H9 (cell line): Measurements from ENCODE around the gene CD53. TPM values are rescaled to one million over a fixed set of nuclear protein-coding genes. Genes with fewer than 3 reads are reported as not detected.

Experiments used
- DNase-seq: peaks from one replicate; pipeline ENCODE4 v3.0.0-alpha.2; 2017
- H2AFZ ChIP-seq: one replicate; pipeline ENCODE4 v1.6.1; 2013; ENCODE audit warnings: mild to moderate bottlenecking, low read length, control low read depth, moderate library complexity
- H2AK5ac ChIP-seq: 2 replicates; pipeline ENCODE4 v1.6.1; 2013; ENCODE audit warnings: low read length, control low read depth, mixed read lengths; ENCODE audit not compliant: insufficient read length
- H2BK120ac ChIP-seq: one replicate; pipeline ENCODE4 v1.6.1; 2013; ENCODE audit warnings: low read depth, mild to moderate bottlenecking, low read length, control low read depth, inconsistent platforms; ENCODE audit not compliant: poor library complexity, severe bottlenecking
- H2BK12ac ChIP-seq: 2 replicates; pipeline ENCODE4 v1.6.1; 2013; ENCODE audit warnings: low read length, control low read depth, mixed read lengths, low read depth; ENCODE audit not compliant: insufficient read length
- H2BK15ac ChIP-seq: 2 replicates; pipeline ENCODE4 v1.6.1; 2013; ENCODE audit warnings: low read depth, low read length, control low read depth
- H2BK20ac ChIP-seq: one replicate; pipeline ENCODE4 v1.6.1; 2013; ENCODE audit warnings: low read depth, mild to moderate bottlenecking, low read length, control low read depth, inconsistent platforms; ENCODE audit not compliant: poor library complexity, severe bottlenecking
- H2BK5ac ChIP-seq: 2 replicates; pipeline ENCODE4 v1.6.1; 2013; ENCODE audit warnings: low read length, control low read depth, mixed read lengths; ENCODE audit not compliant: insufficient read length
- H3K14ac ChIP-seq: 2 replicates; pipeline ENCODE4 v1.6.1; 2013; ENCODE audit warnings: low read length, control low read depth; ENCODE audit not compliant: insufficient read depth
- H3K18ac ChIP-seq: 2 replicates; pipeline ENCODE4 v1.6.1; 2013; ENCODE audit warnings: low read depth, mild to moderate bottlenecking, mixed read lengths, low read length, control low read depth; ENCODE audit not compliant: insufficient read length
- H3K23ac ChIP-seq: 2 replicates; pipeline ENCODE4 v1.6.1; 2013; ENCODE audit warnings: low read length, control low read depth, mixed read lengths, low read depth; ENCODE audit not compliant: insufficient read length
- H3K23me2 ChIP-seq: 2 replicates; pipeline ENCODE4 v1.6.1; 2013; ENCODE audit warnings: low read depth, mild to moderate bottlenecking, mixed read lengths, low read length, control low read depth; ENCODE audit not compliant: insufficient read length, poor library complexity, severe bottlenecking
- H3K27ac ChIP-seq: 2 replicates; pipeline ENCODE4 v1.5.1; 2013; ENCODE audit warnings: low read length, control low read depth, mixed read lengths, low read depth; ENCODE audit not compliant: insufficient read length
- H3K27me3 ChIP-seq: 2 replicates; pipeline ENCODE4 v1.6.1; 2013; ENCODE audit warnings: low read length, control low read depth, inconsistent platforms; ENCODE audit not compliant: insufficient read depth
- H3K4ac ChIP-seq: 2 replicates; pipeline ENCODE4 v1.6.1; 2013; ENCODE audit warnings: low read depth, mild to moderate bottlenecking, control low read depth, inconsistent platforms, low read length, moderate library complexity
- H3K4me1 ChIP-seq: 2 replicates; pipeline ENCODE4 v1.6.1; 2013; ENCODE audit warnings: low read length, control low read depth, inconsistent platforms; ENCODE audit not compliant: insufficient read depth
- H3K4me2 ChIP-seq: 2 replicates; pipeline ENCODE4 v1.6.1; 2013; ENCODE audit warnings: low read length, control low read depth, mixed read lengths; ENCODE audit not compliant: insufficient read length, insufficient read depth
- H3K56ac ChIP-seq: 2 replicates; pipeline ENCODE4 v1.6.1; 2013; ENCODE audit warnings: low read depth, mild to moderate bottlenecking, mixed read lengths, low read length, control low read depth; ENCODE audit not compliant: insufficient read length
- H3K79me1 ChIP-seq: 2 replicates; pipeline ENCODE4 v1.6.1; 2013; ENCODE audit warnings: low read depth, mild to moderate bottlenecking, moderate library complexity, low read length, control low read depth, inconsistent platforms; ENCODE audit not compliant: insufficient read depth, poor library complexity, severe bottlenecking
- H3K79me2 ChIP-seq: 2 replicates; pipeline ENCODE4 v1.6.1; 2013; ENCODE audit warnings: low read length, control low read depth, inconsistent platforms; ENCODE audit not compliant: insufficient read depth
- H3K9ac ChIP-seq: 2 replicates; pipeline ENCODE4 v1.6.1; 2013; ENCODE audit warnings: low read length, control low read depth, mixed read lengths; ENCODE audit not compliant: insufficient read length; ENCODE audit errors: extremely low read depth
- H3K9me3 ChIP-seq: one replicate; pipeline ENCODE4 v1.6.1; 2013; ENCODE audit warnings: low read depth, low read length, inconsistent platforms; ENCODE audit not compliant: control insufficient read depth
- H3T11ph ChIP-seq: one replicate; pipeline ENCODE4 v1.6.1; 2013; ENCODE audit warnings: mild to moderate bottlenecking, low read length, control low read depth, inconsistent platforms
- H4K20me1 ChIP-seq: one replicate; pipeline ENCODE4 v1.6.1; 2013; ENCODE audit not compliant: control insufficient read depth, insufficient read length, insufficient read depth
- H4K5ac ChIP-seq: 2 replicates; pipeline ENCODE4 v1.6.1; 2013; ENCODE audit warnings: low read depth, mild to moderate bottlenecking, mixed read lengths, low read length, control low read depth; ENCODE audit not compliant: insufficient read length
- H4K8ac ChIP-seq: replicated peaks from 2 replicates; pipeline ENCODE4 v1.6.1; 2013; ENCODE audit warnings: low read length, control low read depth, mixed read lengths, low read depth; ENCODE audit not compliant: insufficient read length
- H4K91ac ChIP-seq: 2 replicates; pipeline ENCODE4 v1.6.1; 2013; ENCODE audit warnings: low read depth, mild to moderate bottlenecking, moderate library complexity, mixed read lengths, low read length, control low read depth; ENCODE audit not compliant: insufficient read length
- H3K27ac Mint-ChIP-seq, 3 experiments: 2 replicates in 2 of 3; 3 replicates in 1 of 3; pipeline ENCODE4 v1.8.0; 2020 to 2021; ENCODE audit warnings: mixed read lengths in 3 of 3, mild to moderate bottlenecking in 1 of 3, moderate library complexity in 1 of 3
- H3K27me3 Mint-ChIP-seq: 2 replicates; pipeline ENCODE4 v1.8.0; 2021; ENCODE audit warnings: low read depth, mild to moderate bottlenecking, moderate library complexity, mixed read lengths
- H3K36me3 Mint-ChIP-seq, 3 experiments: 2 replicates in 2 of 3; 3 replicates in 1 of 3; pipeline ENCODE4 v1.8.0; 2020 to 2021; ENCODE audit warnings: low read depth in 3 of 3, mixed read lengths in 3 of 3; ENCODE audit not compliant: insufficient read depth in 1 of 3
- H3K4me1 Mint-ChIP-seq, 2 experiments: 2 replicates each; pipeline ENCODE4 v1.8.0; 2020; ENCODE audit warnings: mixed read lengths in 2 of 2
- H3K4me3 Mint-ChIP-seq, 2 experiments: 2 replicates in 1 of 2; 3 replicates in 1 of 2; pipeline ENCODE4 v1.8.0; 2020 to 2021; ENCODE audit warnings: mild to moderate bottlenecking in 2 of 2, mixed read lengths in 2 of 2, moderate library complexity in 1 of 2
- H3K9me3 Mint-ChIP-seq, 2 experiments: 2 replicates in 1 of 2; 3 replicates in 1 of 2; pipeline ENCODE4 v1.8.0; 2020; ENCODE audit warnings: mild to moderate bottlenecking in 2 of 2, mixed read lengths in 2 of 2, moderate library complexity in 1 of 2
- WGBS: extraction: QIAGEN DNeasy Blood & Tissue Kit; methylation state at CpG from one replicate; pipeline ENCODE4 v1.1.7; 2013; ENCODE audit warnings: missing lambda C conversion rate, low lambda C conversion rate, mixed read lengths; ENCODE audit not compliant: insufficient read length; ENCODE audit errors: extremely low coverage; 5-methylcytosine and 5-hydroxymethylcytosine counted together
- total RNA-seq: library from RNA; stranded (reverse); gene quantifications from 2 replicates; pipeline ENCODE4 v1.2.1, GENCODE V29; 2021
- TF ChIP-seq, protein P1 (sequence below): fragments of 200-600 bp; sonication (generic); conservative IDR thresholded peaks from 3 replicates; pipeline ENCODE4 v1.8.0; 2021; ENCODE audit warnings: antibody characterized with exemption, mild to moderate bottlenecking

Gene CD53
- total RNA-seq, 1 experiment from 2014 or later, result 0.15 TPM

DNA sequence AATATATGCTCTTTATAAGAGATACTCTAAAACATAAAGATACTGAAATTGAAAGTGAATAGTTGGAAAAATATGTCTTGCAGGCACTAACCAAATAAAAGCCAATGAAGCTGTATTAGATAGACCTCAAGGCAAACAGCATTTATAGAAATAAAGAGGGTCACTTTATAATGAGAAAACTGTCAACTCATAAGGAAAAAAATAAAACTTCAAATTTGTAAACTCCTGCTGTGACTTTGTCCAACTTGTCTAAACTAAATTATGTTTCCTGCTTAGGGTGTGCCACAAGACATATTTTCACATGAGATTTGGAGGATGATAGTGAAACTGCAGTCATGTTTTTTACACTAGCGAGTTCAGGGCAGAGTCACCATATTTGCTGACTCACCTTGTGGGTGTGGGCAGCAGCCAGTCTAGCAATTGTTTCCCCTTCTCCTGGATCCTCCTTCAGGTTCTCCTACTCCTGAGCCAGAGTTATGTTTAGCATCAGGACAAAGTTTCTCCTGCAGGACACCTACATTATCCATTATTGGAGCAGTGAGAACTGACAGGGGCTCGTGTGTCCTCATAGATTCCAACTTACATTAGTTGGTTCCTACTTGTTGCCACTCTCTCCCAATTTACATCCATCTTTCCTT is 43.8 kb downstream of the CD53 start:
- H3K27me3 Mint-ChIP-seq, result peaks cover 3% of the 10 kb centered on the region; the same call in 1 of the 2 replicates
- Histone ChIP-seq H3K27me3 (no peaks in the 10 kb centered on the region), H3K27ac (no peak overlapping the region), H3K18ac (no peak overlapping the region), H2AK5ac (no peak overlapping the region), H3K23ac (no peak overlapping the region), H2BK12ac (no peak overlapping the region), H4K91ac (no peak overlapping the region), H3K79me1 (no peaks in the 10 kb centered on the region), H3K23me2 (no peaks in the 10 kb centered on the region), H4K5ac (no peak overlapping the region), H3K14ac (no peak overlapping the region), H3T11ph (no peak overlapping the region), H3K56ac (no peak overlapping the region), H3K9ac (no peak overlapping the region), H3K4me1 (no peaks in the 10 kb centered on the region), H3K79me2 (no peaks in the 10 kb centered on the region), H2AFZ (peak overlapping the region; percentile 93), H2BK15ac (no peak overlapping the region), H2BK5ac (no peak overlapping the region), H3K4ac (no peak overlapping the region), H3K4me2 (no peak overlapping the region), H2BK120ac (no peak overlapping the region), H4K20me1 (no peaks in the 10 kb centered on the region), H2BK20ac (no peak overlapping the region), H3K9me3 (no peaks in the 10 kb centered on the region), H4K8ac (no peak overlapping the region)
- H3K4me3 Mint-ChIP-seq, result no peak overlapping the region
- H3K27ac Mint-ChIP-seq, result peak overlapping the region in 1 of 3 experiments; percentile 4; a peak in 1 of 7 replicates
- peaks cover 6 to 7% of the 10 kb centered on the region in 2 experiments for H3K4me1 Mint-ChIP-seq
- H3K9me3 Mint-ChIP-seq, result peaks cover 9 to 24% of the 10 kb centered on the region in 2 experiments
- TF ChIP-seq, protein P1, sequence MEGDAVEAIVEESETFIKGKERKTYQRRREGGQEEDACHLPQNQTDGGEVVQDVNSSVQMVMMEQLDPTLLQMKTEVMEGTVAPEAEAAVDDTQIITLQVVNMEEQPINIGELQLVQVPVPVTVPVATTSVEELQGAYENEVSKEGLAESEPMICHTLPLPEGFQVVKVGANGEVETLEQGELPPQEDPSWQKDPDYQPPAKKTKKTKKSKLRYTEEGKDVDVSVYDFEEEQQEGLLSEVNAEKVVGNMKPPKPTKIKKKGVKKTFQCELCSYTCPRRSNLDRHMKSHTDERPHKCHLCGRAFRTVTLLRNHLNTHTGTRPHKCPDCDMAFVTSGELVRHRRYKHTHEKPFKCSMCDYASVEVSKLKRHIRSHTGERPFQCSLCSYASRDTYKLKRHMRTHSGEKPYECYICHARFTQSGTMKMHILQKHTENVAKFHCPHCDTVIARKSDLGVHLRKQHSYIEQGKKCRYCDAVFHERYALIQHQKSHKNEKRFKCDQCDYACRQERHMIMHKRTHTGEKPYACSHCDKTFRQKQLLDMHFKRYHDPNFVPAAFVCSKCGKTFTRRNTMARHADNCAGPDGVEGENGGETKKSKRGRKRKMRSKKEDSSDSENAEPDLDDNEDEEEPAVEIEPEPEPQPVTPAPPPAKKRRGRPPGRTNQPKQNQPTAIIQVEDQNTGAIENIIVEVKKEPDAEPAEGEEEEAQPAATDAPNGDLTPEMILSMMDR, result no peak
- WGBS, result no CpG with 5 or more reads among the region's 2 CpGs
- DNase-seq, result no peak
- peaks cover 0 to 2% (median 0%) of the 10 kb centered on the region in 3 experiments; a peak in 2 of 7 replicates for H3K36me3 Mint-ChIP-seq
